Activated T-cell treated with anti-CD3 and anti-CD28 coated beads, Interleukin-2, amount 50 U/mL, for 1 hour (primary cell): ENCODE measurements around the gene MSRB2.
"Not testable (repeated sequence)": the region's sequence is repeated elsewhere in the genome, so short reads cannot be mapped to it uniquely, and the experiment has no call there.

ENCODE experiments used
- DNase-seq: peaks from one replicate; pipeline ENCODE4 v3.0.0-alpha.2; 2020

Gene MSRB2

DNA sequence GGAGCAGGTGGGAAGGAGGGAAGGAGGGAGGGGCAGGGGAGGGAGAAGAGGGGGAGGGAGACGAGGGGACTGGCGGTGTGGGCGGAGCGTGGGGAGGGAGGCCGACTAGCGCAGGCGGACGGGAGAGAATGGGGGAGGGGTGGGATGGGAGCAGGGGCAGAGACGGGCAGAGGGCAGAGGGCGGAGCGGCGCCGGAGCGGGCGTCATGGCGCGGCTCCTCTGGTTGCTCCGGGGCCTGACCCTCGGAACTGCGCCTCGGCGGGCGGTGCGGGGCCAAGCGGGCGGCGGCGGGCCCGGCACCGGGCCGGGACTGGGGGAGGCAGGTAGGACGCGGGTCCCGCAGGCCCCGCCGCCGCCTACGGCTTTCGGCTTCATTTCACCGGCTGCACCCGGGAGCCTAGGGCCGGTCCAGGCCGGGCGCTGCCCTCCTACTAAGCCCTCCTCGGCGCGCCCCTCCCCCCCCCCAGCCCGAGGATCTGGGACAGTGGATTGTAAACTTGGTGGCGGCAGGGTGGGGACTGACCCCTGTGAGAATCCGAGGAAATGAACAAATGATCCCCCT lies at the start of gene MSRB2:
MSRB2 (plus strand) TSS at position 176 of the 562 bp plus-strand sequence; CDS start at position 206, 30 bp downstream.
- DNase-seq = peak; percentile 73

GRCh38 chr10:23046027-23046426 lies 49.4 kb upstream of the MSRB2 start:
- DNase-seq = no peak

GRCh38 chr10:23047201-23048050 lies 48.0 kb upstream of the MSRB2 start:
- no peak for DNase-seq

GRCh38 chr10:23048191-23048590 lies 47.2 kb upstream of the MSRB2 start:
- no peak for DNase-seq

DNA sequence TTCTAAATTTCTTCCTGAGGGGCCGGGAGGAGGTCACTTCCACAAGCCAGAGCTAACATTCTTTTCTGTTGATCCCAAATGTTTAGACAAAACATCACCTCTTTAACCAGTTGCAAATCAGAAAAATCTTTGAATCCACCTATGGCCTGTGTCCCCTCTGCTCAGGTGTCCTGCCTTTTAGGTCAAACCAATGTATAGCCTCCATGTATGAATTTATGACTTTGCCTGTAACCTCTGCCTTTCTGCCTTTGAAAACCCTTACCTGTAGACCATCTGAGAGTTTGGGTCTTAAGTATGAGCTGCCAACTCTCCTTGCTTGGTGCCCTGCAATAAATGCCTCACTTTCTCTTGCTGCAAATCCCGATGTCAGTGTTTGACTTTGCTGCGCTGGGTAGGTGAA lies 44.1 kb upstream of the MSRB2 start:
- DNase-seq = no peak

GRCh38 chr10:23051855-23052331 lies 43.5 kb upstream of the MSRB2 start:
- no peak for DNase-seq

DNA sequence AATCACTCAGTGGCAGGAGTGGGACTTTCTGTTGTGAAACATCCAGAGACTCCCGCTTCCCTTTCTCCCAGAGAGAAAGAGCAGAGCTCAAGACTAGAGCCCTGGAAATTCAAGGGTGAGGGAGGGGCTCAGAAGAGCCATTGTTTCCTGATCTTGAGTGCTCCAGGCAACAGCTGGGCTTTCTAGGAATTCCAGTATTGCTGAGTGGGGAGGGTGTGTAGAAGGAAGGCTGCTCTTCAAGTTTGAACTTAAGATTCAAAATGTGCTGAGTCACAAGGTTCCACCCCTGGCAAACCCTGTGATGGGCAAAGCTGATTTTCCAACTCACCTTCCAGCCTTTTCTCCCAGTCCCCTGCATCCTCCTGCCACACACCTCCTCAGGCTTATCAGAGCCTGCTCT lies 42.3 kb upstream of the MSRB2 start:
- DNase-seq = no peak

DNA sequence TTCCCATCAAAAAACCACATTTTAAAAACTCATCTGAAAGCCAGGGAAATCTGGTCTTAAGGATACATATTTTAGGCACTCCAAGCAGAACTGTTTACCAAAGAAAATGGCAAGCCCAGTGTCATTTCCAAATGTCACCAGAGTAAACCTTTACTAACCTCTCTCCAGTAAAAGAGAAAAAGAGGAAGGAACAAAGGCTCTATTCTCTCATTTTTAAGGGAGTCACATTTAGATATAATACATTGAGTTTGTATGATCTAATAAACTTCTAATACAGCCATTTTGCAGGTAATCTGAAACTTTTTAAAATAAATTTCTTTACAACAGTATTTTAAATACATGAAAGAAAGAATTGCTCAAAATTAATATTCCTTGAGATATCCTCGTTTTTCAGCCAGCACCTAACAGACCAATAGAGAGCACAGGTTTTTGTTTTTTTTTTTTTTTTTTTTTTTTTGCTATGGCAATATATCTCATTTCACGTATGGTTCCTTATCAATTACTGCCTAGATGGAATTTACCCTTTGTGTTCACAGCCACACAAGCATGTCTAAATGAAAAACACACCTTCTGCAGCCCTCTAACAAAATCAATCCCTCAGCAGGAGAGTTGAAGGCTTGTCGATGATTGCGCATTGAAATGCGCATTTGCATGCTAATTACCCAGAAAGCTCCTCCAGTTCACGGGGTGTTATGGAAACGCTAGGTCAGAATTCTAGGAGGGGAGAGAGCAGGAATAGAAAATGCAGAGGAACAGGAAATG lies 39.8 kb upstream of the MSRB2 start:
- DNase-seq = no peak

DNA sequence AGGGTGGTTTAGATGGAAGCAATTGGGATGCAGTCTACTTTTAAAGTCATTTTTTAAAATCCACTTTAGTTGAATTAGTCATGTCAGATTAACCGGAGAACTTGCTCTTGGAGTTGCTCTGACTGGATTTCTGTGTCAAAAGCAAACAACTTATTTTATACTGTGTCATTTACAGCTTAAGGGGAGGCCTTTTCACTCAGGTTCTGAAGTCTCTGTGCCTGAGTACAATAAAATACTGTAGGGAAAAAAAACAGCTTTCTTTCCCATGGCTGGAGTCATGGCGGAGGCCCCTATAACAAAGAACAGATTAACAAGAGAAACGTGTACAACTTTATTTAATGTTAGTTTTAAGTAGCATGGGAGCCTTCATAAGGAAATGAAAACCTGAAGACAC lies 39.2 kb upstream of the MSRB2 start:
- DNase-seq = no peak

DNA sequence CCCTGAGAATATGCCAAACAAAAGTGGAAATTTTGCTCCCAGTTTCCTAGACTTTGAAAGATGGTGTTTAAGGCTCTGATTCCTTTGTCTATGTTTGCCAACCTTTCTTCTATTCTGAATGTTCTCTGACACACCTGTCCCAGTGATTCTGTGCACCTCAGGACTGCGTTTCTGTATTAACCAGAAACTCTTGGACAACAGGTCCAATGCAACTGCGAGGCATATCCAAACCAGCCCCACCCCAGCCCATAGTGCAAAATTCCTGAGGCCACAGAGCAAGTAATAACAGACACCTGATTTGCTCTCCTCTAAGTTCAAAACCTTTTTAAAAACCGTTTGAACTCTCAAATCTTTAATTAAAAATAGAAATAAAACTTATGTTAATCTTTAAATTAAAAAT lies 37.0 kb upstream of the MSRB2 start:
- no peak for DNase-seq

DNA sequence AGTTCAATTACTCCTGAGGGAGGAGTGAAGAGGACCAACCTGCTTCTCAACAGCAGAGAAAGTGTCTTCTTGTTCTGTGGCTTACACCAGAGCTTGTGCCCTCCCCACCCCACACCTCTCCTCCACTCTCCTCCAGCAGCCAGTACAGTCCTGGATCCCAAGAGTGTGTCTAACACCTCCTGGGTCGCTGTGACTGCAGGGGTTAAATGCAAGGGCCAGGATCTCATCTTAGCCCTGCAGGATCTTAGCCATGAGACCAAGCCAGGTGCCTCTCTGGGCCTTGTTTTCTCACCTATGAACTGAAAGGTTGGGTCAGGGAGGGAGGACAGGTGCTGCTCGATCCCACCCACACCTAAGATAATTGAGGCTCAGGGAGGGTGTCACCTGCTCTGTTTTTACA lies 34.5 kb upstream of the MSRB2 start:
- no peak for DNase-seq

- no peak for DNase-seq
Observed at GRCh38 chr10:23063045-23063972, 32.1 kb upstream of the MSRB2 start.

- no peak for DNase-seq
Observed at GRCh38 chr10:23063973-23064812, 31.2 kb upstream of the MSRB2 start.

DNA sequence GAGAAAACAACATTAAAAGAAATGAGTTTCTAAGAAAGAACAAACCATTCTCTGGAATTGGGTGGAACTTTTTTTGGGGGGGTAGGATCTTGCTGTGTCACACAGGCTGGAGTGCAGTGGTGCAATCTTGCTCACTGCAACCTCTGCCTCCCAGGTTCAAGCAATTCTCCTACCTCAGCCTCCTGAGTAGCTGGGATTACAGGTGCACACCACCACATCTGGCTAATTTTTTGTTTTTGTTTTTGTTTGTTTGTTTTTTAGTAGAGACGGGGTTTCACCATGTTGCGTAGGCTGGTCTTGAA lies 30.6 kb upstream of the MSRB2 start:
- not testable (repeated sequence) for DNase-seq

GRCh38 chr10:23065181-23065948 lies 30.0 kb upstream of the MSRB2 start:
- no peak for DNase-seq

DNA sequence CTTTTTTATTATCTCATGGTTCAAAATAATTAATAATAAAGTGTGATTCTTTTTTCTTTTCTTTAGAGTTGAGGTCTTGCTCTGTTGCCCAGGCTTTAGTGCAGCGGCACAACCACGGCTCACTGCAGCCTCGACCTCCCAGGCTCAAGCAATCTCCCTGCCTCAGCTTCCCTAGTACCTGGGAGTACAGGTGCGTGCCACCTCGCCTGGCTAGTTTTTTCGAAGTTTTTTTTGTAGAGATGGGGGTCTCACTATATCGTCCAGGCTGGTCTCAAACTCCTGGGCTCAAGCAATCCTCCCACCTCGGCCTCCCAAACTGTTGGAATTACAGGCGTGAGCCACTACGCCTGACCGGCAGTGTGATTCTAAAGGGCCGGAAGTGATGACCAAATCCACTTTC lies 28.0 kb upstream of the MSRB2 start:
- no peak for DNase-seq

DNA sequence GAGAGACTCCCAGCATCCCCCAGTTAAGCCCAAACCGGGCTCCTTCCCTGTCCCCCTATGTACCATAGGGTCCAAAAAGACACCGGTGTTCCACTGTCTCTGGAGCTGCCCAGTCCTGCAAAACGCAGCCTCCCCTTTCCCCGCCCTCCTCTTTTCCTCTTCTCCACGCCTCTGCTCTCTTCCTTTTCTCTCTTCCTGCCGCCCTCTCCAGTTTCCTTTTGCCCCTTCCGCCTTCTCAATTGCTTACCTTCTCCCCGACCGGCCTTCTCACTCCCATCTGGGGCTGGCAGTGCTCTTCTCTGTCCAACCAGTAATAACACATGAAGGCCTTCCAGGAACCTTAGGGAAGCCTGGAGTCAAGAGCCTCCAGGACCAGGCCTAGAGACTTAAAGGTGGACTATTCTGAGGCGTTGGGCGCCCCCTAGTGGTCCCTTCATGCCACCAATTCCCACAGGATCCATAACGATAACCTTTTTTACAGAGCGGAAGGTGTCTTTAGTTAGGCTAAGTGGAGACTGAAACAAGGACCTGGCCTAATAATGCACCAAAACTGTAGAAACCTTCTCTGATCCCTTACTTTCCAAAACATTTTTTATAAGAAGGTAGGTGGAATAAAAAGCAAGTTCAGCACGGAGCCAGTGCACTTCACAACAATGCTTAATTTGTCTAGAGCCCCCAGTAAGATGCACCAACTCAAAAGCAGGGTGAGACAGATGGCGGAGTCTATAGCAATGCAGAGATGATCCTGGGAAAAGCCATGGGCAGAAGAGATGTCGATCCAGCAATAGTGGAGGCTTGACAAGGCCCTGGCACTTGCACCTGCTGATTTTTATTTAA lies 27.2 kb upstream of the MSRB2 start:
- DNase-seq = peak; percentile 67

DNA sequence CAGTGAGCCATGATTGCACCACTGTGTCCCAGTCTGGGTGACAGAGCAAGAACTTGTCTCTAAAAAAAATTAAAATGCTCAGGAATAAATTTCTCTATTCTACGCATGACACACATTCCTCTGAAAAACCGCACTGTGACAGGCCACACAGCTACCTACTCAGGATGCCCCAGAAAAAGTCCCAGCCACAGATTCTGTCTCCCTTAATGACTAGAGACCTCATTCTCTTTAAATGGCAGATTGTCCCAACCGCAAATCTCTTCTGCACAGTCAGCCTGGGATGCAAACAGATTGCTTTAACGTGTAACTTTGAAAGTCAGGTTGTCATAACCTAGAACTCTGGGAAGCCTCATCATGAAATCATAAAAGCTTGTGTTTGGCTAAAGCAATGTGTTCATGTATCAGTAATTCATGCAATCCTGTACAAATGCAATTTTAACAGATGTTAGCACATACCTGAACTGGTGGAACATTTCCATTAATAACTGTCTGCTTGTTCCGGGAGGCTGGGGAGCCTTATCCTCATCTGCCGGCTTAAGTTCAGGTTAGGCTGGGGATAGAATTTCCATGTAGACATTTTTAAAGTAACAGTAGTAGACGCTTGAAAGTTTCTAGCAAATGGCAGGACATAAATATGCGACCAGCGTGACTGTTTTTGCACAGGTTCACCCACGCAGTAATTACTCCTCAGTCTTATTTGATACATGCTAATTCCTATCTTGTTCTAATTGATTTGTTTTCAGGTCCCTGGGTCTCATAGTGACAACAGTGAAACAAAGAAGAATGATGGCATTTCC lies 26.2 kb upstream of the MSRB2 start:
- no peak for DNase-seq
